Adrenal gland (tissue), 12 donors: ENCODE results near the gene UBXN6. TPM values are rescaled to one million over a fixed set of nuclear protein-coding genes. Genes with fewer than 3 reads are reported as not detected.

Experiments used
- DNase-seq, 7 donors: peaks; one replicate each; pipeline ENCODE4 v3.0.0-alpha.2; 2019 to 2020
- H3K27ac ChIP-seq, 5 donors: fragments of 200-600 bp; sonication (generic) in 4 of 5; 1 replicate in 3 of 5; 2 replicates in 2 of 5; pipeline versions ENCODE4 v1.5.1 to v1.8.0; 2016 to 2020; ENCODE audit warnings: mild to moderate bottlenecking in 1 of 5
- H3K27me3 ChIP-seq: fragments of 200-600 bp; 2 replicates; pipeline ENCODE4 v1.8.0; 2021
- H3K36me3 ChIP-seq, 2 donors: fragments of 200-600 bp; replicated peaks in 1 of 2; 1 replicate in 1 of 2; 2 replicates in 1 of 2; pipeline versions ENCODE4 v1.5.1 to v1.8.0; 2018 to 2022
- H3K4me1 ChIP-seq, 2 donors: fragments of 200-600 bp; replicated peaks in 1 of 2; 1 replicate in 1 of 2; 2 replicates in 1 of 2; pipeline versions ENCODE4 v1.5.1 to v1.8.0; 2018 to 2021
- H3K4me3 ChIP-seq, 4 donors: fragments of 200-600 bp; sonication (generic) in 3 of 4; one replicate each; pipeline ENCODE4 v1.5.1; 2016 to 2018
- H3K9me3 ChIP-seq, 3 donors: fragments of 200-600 bp; sonication (generic) in 1 of 3; replicated peaks in 1 of 3; 1 replicate in 2 of 3; 2 replicates in 1 of 3; pipeline versions ENCODE4 v1.5.1 to v1.8.0; 2016 to 2021
- POLR2A ChIP-seq, 2 donors: fragments of 450-650 bp; IDR thresholded peaks; one replicate each; pipeline ENCODE4 v1.6.1; 2017; ENCODE audit warnings: antibody characterized with exemption in 2 of 2, mild to moderate bottlenecking in 2 of 2, moderate library complexity in 1 of 2
- WGBS, 4 donors: extraction: QIAGEN DNeasy Blood & Tissue Kit in 2 of 4; methylation state at CpG; one replicate each; pipeline versions ENCODE4 v1.1.5 to v1.1.7; 2013 to 2017; 5-methylcytosine and 5-hydroxymethylcytosine counted together
- intact Hi-C, 2 donors: fragments of 100-400 bp; cut with DNase I; formaldehyde crosslinking; loops; one replicate each; pipeline versions ENCODE4 v1.14.1 to v1.15.0; 2022 to 2023
- microRNA-seq, 3 donors: library from miRNA; unstranded; fragments of <30 nt; microRNA quantifications; one replicate each; pipeline ENCODE4, GENCODE V29; 2017 to 2020
- polyA plus RNA-seq, 3 donors: library from polyadenylated mRNA; stranded (reverse); fragments of 200-250 nt in 2 of 3; fragments of 350-450 nt in 1 of 3; fragmentation: Illumina TruSeq in 1 of 3; extraction: RNeasy Lipid Tissue Mini Kit (QIAGEN cat#74804) in 1 of 3; gene quantifications; one replicate each; pipeline ENCODE4 v1.2.3, GENCODE V29; 2013 to 2014
- small RNA-seq, 2 donors: library from RNA; depleted of rRNA; stranded (forward); fragments of <200 nt; gene quantifications; one replicate each; pipeline ENCODE3, GENCODE V24; 2016
- total RNA-seq, 9 donors: library from RNA; depleted of rRNA in 4 of 9; stranded (reverse); fragments of >200 nt in 4 of 9; fragments of 120-200 nt in 1 of 9; fragmentation: NEBNext Ultra II Directional in 1 of 9; extraction: Animal tissue kit (Norgen Biotek cat#: 25700) in 1 of 9; gene quantifications; one replicate each; pipeline versions ENCODE4 v1.1.0 to v1.2.4, GENCODE V29; 2013 to 2023
- TF ChIP-seq, protein P1 (sequence below), 6 experiments: fragments of 450-650 bp in 4 of 6; fragments of 200-600 bp in 2 of 6; sonication (generic) in 1 of 6; IDR thresholded peaks; 1 replicate in 5 of 6; 2 replicates in 1 of 6; pipeline versions ENCODE4 v1.5.1 to v1.8.0; 2016 to 2021; ENCODE audit warnings: antibody characterized with exemption in 6 of 6, mild to moderate bottlenecking in 2 of 6, moderate library complexity in 1 of 6
- donor health status: healthy with polysubstance abuse.
- donor health status: Bipolar disorder and iron deficiency.
- donor health status: DM: yes; HTN: yes; CAD: no.
- donor health status: DM: no; HTN: no; CAD: no.
- donor health status: DM: no; HTN: no; CAD: no.
- donor health status: DM: yes; HTN: yes; CAD: no.

The UBXN6 gene
- total and polyA plus RNA-seq, 12 donors, result 53.9 to 317 (median 254) TPM

DNA sequence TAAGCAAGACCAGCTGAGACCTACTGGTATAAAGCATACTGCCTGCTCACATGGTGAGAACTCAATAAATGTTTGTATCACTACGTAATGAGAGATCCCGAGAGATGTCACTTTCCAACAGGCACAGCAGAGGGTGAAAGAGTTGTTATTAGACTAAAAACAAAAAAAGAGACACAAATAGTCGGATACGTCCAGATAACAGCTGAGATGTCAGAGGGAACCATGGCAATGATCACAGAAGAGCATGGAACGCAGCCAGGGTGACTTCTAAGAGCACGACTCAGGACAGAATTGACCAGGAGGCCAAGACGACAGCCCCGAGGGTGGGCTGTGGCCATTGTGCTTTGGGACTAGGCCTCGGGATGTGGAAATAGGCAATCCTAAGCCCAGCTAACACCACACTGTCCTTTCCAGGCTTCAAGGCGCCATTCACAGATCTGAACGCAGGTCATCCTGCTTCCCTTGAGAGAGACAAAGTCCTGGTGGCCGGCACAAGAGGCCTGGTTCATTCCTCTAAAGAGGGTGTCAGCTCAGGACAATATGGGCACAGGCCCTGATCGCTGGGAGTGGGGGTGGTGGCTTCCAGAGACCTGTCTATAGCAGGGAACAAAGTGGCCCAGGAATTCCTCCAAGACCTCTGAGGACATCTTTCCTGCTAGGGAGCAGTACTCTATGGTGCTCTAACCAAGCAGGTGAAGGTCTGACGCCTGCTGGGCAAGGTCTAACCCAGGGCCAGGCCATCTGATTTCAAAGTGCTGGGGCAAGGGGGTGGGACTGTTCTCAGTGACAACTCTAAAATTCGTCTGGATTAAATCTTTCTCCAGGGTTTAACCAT lies 60.4 kb downstream of the UBXN6 start:
- Histone ChIP-seq H3K4me3 (no peak overlapping the region), H3K27me3 (no peaks in the 10 kb centered on the region), H3K9me3 (no peaks in the 10 kb centered on the region), H3K36me3 (peaks cover 0 to 13% of the 10 kb centered on the region in 2 donors), H3K27ac (peak overlapping the region in 4 of 5 donors; percentile 43 to 96 (median 60)), H3K4me1 (peaks cover 51 to 74% of the 10 kb centered on the region in 2 donors)
- intact Hi-C loops, result loop anchor here (5.0 to 10.0 kb wide), 2 partner anchors 35 to 52 kb away; partner anchors contain the start of gene MPND (in 1 of the 2)
- 21 to 41% (median 32%) methylated on average over 11 to 15 of the region's 15 CpGs for WGBS, 4 donors
- TF ChIP-seq, protein P1, sequence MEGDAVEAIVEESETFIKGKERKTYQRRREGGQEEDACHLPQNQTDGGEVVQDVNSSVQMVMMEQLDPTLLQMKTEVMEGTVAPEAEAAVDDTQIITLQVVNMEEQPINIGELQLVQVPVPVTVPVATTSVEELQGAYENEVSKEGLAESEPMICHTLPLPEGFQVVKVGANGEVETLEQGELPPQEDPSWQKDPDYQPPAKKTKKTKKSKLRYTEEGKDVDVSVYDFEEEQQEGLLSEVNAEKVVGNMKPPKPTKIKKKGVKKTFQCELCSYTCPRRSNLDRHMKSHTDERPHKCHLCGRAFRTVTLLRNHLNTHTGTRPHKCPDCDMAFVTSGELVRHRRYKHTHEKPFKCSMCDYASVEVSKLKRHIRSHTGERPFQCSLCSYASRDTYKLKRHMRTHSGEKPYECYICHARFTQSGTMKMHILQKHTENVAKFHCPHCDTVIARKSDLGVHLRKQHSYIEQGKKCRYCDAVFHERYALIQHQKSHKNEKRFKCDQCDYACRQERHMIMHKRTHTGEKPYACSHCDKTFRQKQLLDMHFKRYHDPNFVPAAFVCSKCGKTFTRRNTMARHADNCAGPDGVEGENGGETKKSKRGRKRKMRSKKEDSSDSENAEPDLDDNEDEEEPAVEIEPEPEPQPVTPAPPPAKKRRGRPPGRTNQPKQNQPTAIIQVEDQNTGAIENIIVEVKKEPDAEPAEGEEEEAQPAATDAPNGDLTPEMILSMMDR (IDR thresholded peaks at IDR 0.05), result no peak
- TF ChIP-seq POLR2A (IDR thresholded peaks at IDR 0.05), result peak in 1 of 2 donors; percentile 21
- peak; percentile 53 to 89 (median 75) for DNase-seq

Small RNA genes within 50 kb of the gene (microRNA-seq; reads per million reads assigned to microRNA genes)
- 0 to 1.4 (median 0.38) reads per million in 3 donors for gene MIR4746

Small RNA genes within 50 kb of the gene (small RNA-seq; reads per million reads assigned to genes)
- gene MIR4746, result 0 reads per million in 2 donors

Other genes starting within 250 kb of the UBXN6 start
- 10 to 100 TPM in 3 of 9 donors, 1 to 10 TPM in 5, under 1 TPM in 1; 0.44 to 18.0 (median 7.5) TPM for gene EBI3, start 228.3 kb downstream of the UBXN6 start, total RNA-seq
- 1 to 10 TPM; 1.4 to 5.7 (median 4.7) TPM for gene EBI3, start 228.3 kb downstream of the UBXN6 start, polyA plus RNA-seq
- 10 to 100 TPM; 14.0 to 34.4 (median 23.9) TPM for gene YJU2, start 210.7 kb downstream of the UBXN6 start, total RNA-seq
- 10 to 100 TPM; 19.9 to 81.2 (median 45.3) TPM for gene YJU2, start 210.7 kb downstream of the UBXN6 start, polyA plus RNA-seq
- gene SHD, start 178.5 kb downstream of the UBXN6 start, total RNA-seq, result 1 to 10 TPM in 2 of 9 donors, under 1 TPM in 1, not detected in 6; 0.67 to 4.1 (median 1.8) TPM
- under 1 TPM; 0.07 to 0.80 (median 0.24) TPM for gene SHD, start 178.5 kb downstream of the UBXN6 start, polyA plus RNA-seq
- under 1 TPM in 1 of 9 donors, not detected in 8; 0.25 TPM for gene TMIGD2, start 155.4 kb downstream of the UBXN6 start, total RNA-seq
- gene TMIGD2, start 155.4 kb downstream of the UBXN6 start, polyA plus RNA-seq, result under 1 TPM in 2 of 3 donors, not detected in 1; 0.17 to 0.24 TPM
- gene FSD1, start 153.2 kb downstream of the UBXN6 start, total RNA-seq, result 1 to 10 TPM in 4 of 9 donors, under 1 TPM in 2, not detected in 3; 0.34 to 2.4 (median 1.1) TPM
- gene FSD1, start 153.2 kb downstream of the UBXN6 start, polyA plus RNA-seq, result 1 to 10 TPM in 2 of 3 donors, under 1 TPM in 1; 0.46 to 7.2 (median 3.0) TPM
- gene STAP2, start 119.0 kb downstream of the UBXN6 start, total RNA-seq, result 100 to 1,000 TPM in 1 of 9 donors, 10 to 100 TPM in 6, 1 to 10 TPM in 2; 5.7 to 106 (median 35.8) TPM
- gene STAP2, start 119.0 kb downstream of the UBXN6 start, polyA plus RNA-seq, result 10 to 100 TPM in 2 of 3 donors, 1 to 10 TPM in 1; 6.7 to 63.1 (median 39.8) TPM
- gene MPND, start 114.2 kb downstream of the UBXN6 start, total RNA-seq, result 10 to 100 TPM in 6 of 9 donors, 1 to 10 TPM in 3; 4.5 to 37.5 (median 15.6) TPM
- 10 to 100 TPM in 2 of 3 donors, 1 to 10 TPM in 1; 7.0 to 52.3 (median 38.5) TPM for gene MPND, start 114.2 kb downstream of the UBXN6 start, polyA plus RNA-seq
- 100 to 1,000 TPM in 1 of 9 donors, 10 to 100 TPM in 8; 45.5 to 112 (median 83.8) TPM for gene SH3GL1, start 57.2 kb downstream of the UBXN6 start, total RNA-seq
- gene SH3GL1, start 57.2 kb downstream of the UBXN6 start, polyA plus RNA-seq, result 100 to 1,000 TPM in 1 of 3 donors, 10 to 100 TPM in 2; 20.9 to 104 (median 96.4) TPM
- 10 to 100 TPM in 2 of 9 donors, 1 to 10 TPM in 7; 3.4 to 14.6 (median 8.7) TPM for gene CHAF1A, start 55.2 kb downstream of the UBXN6 start, total RNA-seq
- gene CHAF1A, start 55.2 kb downstream of the UBXN6 start, polyA plus RNA-seq, result 1 to 10 TPM; 4.0 to 8.2 (median 7.3) TPM
- gene HDGFL2, start 14.5 kb upstream of the UBXN6 start, total RNA-seq, result 10 to 100 TPM; 29.9 to 54.6 (median 34.9) TPM
- gene HDGFL2, start 14.5 kb upstream of the UBXN6 start, polyA plus RNA-seq, result 10 to 100 TPM; 22.0 to 74.7 (median 55.8) TPM
- 1 to 10 TPM in 6 of 9 donors, under 1 TPM in 3; 0.17 to 9.1 (median 2.0) TPM for gene PLIN4, start 60.7 kb upstream of the UBXN6 start, total RNA-seq
- gene PLIN4, start 60.7 kb upstream of the UBXN6 start, polyA plus RNA-seq, result 10 to 100 TPM in 1 of 3 donors, 1 to 10 TPM in 1, under 1 TPM in 1; 0.09 to 25.4 (median 9.3) TPM
- 10 to 100 TPM in 4 of 9 donors, 1 to 10 TPM in 5; 1.5 to 47.6 (median 5.5) TPM for gene PLIN5, start 77.4 kb upstream of the UBXN6 start, total RNA-seq
- 10 to 100 TPM in 1 of 3 donors, 1 to 10 TPM in 1, under 1 TPM in 1; 0.57 to 44.3 (median 9.0) TPM for gene PLIN5, start 77.4 kb upstream of the UBXN6 start, polyA plus RNA-seq
- 10 to 100 TPM in 1 of 9 donors, 1 to 10 TPM in 5, under 1 TPM in 2, not detected in 1; 0.33 to 52.5 (median 3.2) TPM for gene LRG1, start 82.2 kb upstream of the UBXN6 start, total RNA-seq
- gene LRG1, start 82.2 kb upstream of the UBXN6 start, polyA plus RNA-seq, result 1 to 10 TPM in 2 of 3 donors, under 1 TPM in 1; 0.80 to 1.6 (median 1.2) TPM
- gene SEMA6B, start 101.9 kb upstream of the UBXN6 start, total RNA-seq, result 10 to 100 TPM in 8 of 9 donors, 1 to 10 TPM in 1; 7.1 to 59.2 (median 37.2) TPM
- gene SEMA6B, start 101.9 kb upstream of the UBXN6 start, polyA plus RNA-seq, result 10 to 100 TPM in 2 of 3 donors, 1 to 10 TPM in 1; 3.1 to 19.8 (median 15.9) TPM
- gene TNFAIP8L1, start 181.7 kb upstream of the UBXN6 start, total RNA-seq, result 1 to 10 TPM; 2.6 to 8.1 (median 5.4) TPM
- gene TNFAIP8L1, start 181.7 kb upstream of the UBXN6 start, polyA plus RNA-seq, result 10 to 100 TPM in 1 of 3 donors, 1 to 10 TPM in 2; 2.6 to 13.8 (median 5.8) TPM
- 100 to 1,000 TPM in 2 of 9 donors, 10 to 100 TPM in 7; 52.1 to 159 (median 74.9) TPM for gene MYDGF, start 212.5 kb upstream of the UBXN6 start, total RNA-seq
- gene MYDGF, start 212.5 kb upstream of the UBXN6 start, polyA plus RNA-seq, result 10 to 100 TPM; 35.9 to 86.9 (median 76.1) TPM